ENCODE measurements around the gene MYO1D.
A peak's percentile ranks its signal among the peaks of the same experiment; 100 is the strongest.
"Not testable (repeated sequence)": the region's sequence is repeated elsewhere in the genome, so short reads cannot be mapped to it uniquely, and the experiment has no call there.

Gene MYO1D

DNA sequence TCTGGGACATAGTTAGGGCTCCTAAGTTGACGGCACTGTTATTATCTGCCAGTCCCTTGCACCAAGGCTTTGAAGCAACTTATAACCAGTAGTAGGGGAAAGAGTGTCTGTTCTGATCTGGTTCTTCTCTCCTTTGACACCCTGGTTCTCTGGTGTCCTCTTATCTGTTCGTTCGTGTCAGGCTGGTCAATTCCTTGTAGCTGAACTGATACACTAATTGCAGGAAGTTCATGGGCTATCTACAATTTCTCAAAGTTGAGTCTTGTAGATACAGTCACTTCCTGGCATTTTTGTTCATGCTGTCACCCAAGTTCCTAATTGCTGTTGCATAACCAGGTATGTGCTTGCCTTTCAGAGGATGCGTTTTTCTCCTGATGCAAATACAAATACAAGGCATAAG lies 17.3 kb upstream of the MYO1D start:
- no peak for DNase-seq (ENCODE audit: low read depth)

DNA sequence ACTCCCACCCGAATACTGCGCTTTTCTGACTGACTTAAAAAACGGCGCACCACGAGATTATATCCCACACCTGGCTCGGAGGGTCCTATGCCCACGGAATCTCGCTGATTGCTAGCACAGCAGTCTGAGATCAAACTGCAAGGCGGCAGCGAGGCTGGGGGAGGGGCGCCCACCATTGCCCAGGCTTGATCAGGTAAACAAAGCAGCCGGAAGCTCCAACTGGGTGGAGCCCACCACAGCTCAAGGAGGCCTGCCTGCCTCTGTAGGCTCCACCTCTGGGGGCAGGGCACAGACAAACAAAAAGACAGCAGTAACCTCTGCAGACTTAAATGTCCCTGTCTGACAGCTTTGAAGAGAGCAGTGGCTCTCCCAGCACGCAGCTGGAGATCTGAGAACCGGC lies 10.5 kb upstream of the MYO1D start:
- not testable (repeated sequence) for DNase-seq (ENCODE audit: low read depth)

DNA sequence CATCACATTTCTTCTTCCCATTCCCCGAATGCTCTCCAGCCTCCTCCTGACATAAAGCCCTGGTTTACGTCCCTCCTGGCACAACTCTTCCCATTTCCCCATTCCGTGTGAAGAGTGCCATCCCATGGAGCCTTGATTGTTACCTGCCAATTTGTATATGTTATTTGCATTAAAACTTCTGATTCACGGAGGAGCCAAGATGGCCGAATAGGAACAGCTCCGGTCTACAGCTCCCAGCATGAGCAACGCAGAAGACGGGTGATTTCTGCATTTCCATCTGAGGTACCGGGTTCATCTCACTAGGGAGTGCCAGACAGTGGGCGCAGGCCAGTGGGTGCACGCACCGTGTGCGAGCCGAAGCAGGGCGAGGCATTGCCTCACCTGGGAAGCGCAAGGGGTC lies 10.0 kb upstream of the MYO1D start:
- DNase-seq (ENCODE audit: low read depth), result not testable (repeated sequence)

GRCh38 chr17:32882734-32883133 lies 5.8 kb upstream of the MYO1D start:
- DNase-seq (ENCODE audit: low read depth), result no peak

DNA sequence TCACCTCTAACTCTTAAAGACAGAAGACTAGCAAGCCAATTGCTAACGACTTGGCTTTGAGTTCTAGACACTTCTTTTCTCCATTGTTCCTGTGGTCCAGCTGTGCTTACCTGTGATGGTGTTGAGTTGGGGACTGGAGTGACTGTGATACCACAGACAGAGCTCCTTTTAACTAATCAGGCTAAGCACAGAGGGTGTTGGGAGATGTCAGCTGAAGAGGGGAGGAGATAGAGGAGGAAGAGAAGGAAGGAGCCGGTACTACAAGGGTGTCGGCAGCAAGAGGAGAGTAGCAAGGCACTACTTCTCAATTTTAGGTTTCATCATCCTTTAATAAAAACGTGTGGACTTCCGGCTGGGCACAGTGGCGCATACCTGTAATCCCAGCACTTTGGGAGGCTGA lies 5.1 kb upstream of the MYO1D start:
- DNase-seq (ENCODE audit: low read depth), result no peak

DNA sequence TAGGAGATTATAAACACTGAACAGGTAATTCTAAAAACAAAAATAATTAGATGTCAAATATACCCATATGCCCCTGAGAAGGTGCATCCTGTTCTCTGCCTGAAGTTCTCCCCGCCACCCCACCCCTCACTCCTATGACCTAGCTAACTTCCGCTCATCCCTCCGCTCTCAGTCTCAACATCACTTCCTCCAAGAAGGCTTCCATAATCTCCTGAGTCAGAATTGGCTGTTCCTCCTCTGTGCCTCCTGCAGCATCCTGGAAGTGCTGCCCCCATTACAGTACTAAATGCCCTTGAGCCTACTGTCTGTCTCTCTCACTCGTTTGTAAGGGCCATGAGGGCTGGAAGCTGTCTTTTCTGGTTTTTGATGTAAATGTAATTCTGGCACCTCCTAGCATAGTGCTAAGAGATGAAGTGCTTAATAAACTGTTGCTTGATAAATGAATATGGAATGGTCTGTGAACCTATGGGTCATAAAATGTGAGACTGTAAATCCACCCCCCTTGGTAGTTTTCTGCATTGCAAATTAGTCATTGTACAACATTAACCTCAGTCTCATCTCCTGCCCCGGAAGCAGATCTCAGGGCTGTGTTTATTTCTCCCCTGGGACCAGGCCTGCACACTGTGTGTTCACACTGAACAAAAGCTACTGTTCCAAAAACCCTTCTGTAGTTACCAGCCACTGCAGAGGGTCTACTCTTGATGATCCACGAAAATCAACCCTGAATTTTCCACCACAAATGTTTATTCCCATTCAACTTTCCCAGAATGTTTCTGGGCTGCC lies 3.9 kb upstream of the MYO1D start:
- no peak for DNase-seq (ENCODE audit: low read depth)

- no peak for DNase-seq (ENCODE audit: low read depth)
Measured at GRCh38 chr17:32879134-32879533, 2.2 kb upstream of the MYO1D start.

DNA sequence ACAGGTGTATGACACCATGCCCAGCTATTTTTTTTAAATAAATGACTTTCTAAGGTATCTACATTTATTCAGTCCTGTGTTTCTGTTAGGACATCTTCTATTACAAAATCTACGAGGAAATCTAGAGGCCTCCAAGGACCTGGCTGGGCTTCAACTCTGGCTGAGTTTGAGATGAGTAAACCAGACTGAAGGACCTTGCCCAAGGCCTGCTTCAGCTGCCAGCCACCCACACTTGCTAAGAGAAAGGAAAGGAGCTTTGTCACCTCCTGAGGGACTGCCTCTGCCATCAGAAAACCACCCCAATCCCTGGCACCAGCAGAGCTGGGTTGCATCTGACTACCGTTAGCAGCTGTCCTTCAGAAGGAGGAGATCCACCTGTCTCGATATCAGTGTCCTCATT lies 1.3 kb upstream of the MYO1D start:
- no peak for DNase-seq (ENCODE audit: low read depth)

DNA sequence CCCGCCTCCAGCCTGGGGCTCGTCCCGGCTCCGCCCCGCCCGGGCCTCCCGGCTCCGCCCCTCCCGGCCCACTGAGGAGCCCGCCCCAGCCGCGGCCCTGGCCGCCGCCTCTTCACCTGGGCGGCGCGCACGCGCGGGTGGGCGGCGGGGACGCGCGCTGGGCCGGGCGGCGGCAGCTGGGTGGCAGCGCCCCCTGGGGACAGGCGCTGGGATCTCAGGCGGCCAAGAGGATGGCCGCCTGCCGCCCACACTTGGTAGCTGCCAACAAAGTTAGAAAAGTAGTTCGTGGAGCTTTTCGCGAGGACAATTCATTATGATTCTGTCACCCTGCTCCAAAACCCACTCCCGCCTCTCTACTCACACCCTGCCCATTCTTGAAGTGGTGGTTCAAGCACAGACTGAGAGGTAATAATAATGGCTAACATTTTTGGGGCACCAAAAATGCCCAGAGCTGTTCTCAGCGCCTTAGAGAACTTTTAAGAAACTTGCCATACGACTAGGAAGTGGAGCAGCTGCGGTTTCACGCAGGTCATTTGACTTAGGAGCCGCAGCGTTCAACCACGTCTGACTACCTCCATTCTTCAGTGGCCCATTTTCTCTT lies 340 bp upstream of the MYO1D start:
- peak; percentile 84 for DNase-seq (ENCODE audit: low read depth)

- DNase-seq (ENCODE audit: low read depth), result no peak
Measured at GRCh38 chr17:32875923-32876416, 954 bp downstream of the MYO1D start.

GRCh38 chr17:32875230-32875917 lies 1.6 kb downstream of the MYO1D start:
- DNase-seq (ENCODE audit: low read depth), result no peak

GRCh38 chr17:32873114-32873513 lies 3.8 kb downstream of the MYO1D start:
- DNase-seq (ENCODE audit: low read depth), result no peak

- DNase-seq (ENCODE audit: low read depth), result no peak
Measured at GRCh38 chr17:32871746-32872145, 5.2 kb downstream of the MYO1D start.

DNA sequence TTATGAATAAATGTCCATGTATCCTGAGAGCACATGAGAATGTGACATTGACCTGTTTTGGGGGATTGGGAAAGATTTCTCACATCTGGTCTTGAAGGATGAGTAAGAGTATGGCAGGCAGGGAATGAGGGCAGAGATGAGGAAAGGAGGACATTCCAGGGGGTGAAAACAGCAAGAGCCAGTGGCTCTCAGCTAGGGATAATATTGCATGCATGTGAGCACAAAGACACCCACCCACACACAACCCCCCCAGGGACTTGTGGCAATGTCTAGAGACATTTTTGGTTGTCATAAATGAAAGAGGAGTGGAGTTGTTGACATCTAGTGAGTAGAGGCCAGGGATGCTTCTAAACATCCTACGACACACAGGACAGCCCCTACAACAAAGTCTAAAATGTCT lies 6.0 kb downstream of the MYO1D start:
- DNase-seq (ENCODE audit: low read depth), result no peak

- DNase-seq (ENCODE audit: low read depth), result no peak
Measured at GRCh38 chr17:32870027-32870670, 6.8 kb downstream of the MYO1D start.

GRCh38 chr17:32869345-32870026 lies 7.4 kb downstream of the MYO1D start:
- DNase-seq (ENCODE audit: low read depth), result no peak

DNA sequence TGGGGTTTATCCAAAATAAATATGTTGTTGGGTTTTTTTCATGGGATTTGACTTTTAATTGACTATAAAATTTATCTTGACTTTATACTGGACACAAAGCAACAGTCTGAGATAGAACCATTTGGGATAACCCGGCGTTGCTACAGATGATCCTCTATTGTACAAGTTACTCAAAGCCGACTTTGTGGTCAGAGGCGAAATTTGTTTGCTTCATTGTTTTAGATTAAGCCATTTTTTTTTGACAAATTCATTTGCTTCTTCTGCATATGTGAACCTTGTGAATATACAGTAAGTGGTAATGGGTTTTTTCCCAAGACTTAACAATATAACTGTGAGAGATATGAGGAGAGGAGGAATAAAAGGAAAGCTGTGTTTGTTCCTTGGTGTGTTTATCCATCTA lies 11.8 kb downstream of the MYO1D start:
- DNase-seq (ENCODE audit: low read depth), result no peak

DNA sequence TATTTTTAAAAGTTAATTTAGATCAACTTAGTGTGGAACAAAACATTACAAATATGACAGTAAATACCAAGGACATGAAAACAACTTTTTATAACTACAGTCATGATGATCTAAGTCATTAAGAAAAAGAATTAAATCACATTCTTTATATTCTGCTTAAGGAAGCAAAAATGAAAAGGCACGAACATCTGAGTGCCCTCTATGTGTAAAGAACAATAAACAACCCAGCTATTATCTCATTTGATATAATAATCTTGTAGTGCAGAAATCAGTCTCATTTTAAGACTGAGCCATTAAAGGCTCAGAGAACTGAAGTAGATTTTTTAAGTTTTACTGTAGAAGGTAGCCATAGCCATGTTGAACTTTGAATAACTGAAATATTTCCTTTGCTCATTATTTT lies 13.4 kb downstream of the MYO1D start:
- no peak for DNase-seq (ENCODE audit: low read depth)

DNA sequence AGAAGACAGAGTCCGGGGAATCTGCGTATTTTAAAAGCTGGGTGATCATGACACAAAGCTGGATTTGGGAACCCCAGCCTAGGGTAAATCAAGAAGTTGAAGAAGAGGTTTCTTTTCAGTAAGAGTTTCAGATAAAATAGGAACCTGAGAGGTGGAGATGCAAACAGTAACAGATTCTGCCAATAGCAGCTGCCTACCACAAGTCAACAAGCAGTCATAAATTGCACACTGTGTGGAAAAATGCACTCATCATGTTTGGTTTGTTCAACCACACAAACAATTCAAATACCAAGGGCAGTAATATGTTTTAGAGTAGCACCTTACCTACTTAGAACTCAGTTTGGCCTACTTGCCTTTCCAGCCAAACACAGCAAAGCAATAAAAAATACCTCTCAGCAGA lies 14.0 kb downstream of the MYO1D start:
- DNase-seq (ENCODE audit: low read depth), result no peak

DNA sequence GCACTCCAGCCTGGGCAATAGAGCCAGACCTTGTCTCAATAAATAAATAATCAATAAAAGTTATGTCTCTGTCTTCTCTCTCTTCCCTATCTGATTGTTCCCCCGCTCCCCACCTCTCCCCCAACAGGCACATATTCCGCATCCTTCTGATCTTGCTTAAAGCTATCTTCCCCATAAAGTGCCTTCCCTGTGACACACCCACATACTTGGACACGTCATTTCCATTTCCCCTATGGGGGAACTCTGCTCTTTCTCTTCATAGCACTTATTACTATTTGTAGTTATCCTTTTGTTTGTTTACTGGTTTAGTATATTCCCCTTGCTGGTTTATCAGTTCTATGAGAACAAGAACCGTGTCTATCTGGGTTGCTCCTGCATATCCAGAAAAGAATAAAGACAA lies 14.9 kb downstream of the MYO1D start:
- DNase-seq (ENCODE audit: low read depth), result no peak

DNA sequence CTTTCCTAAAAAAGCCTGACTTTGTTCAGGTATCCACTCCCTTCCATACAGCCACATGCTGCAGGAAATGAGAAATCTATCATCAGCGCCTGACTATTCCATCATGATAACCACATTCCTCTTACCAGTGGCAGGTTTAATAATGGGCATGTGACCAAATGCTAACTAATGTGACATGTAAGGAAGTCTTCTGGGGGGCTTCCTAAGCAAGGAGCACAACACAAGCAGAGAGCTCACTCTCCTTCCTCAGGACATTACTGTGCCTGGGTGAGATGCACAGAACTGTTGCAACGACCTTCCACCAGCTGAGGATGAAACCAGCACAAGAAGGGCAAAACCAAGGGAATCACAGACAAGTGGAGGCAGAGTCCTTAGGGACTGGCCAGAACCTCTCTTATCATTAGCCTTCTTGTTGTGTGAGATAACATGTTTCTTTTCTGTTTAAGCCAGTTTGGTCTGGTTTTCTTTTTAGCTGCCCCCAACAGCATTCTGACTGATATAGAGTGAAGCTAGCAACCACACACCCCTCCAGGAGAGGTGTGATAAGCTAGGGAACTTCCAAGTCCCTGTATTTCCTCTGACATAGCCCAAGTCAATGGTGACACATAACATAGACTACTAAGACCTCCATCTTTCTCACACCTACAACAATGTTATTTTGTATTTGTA lies 16.9 kb downstream of the MYO1D start:
- no peak for DNase-seq (ENCODE audit: low read depth)

GRCh38 chr17:32855620-32856019 lies 21.3 kb downstream of the MYO1D start:
- DNase-seq (ENCODE audit: low read depth), result no peak
